Upper lobe of right lung (tissue), 1 donor: Measurements from ENCODE around the gene ETV7. TPM values are rescaled to one million over a fixed set of nuclear protein-coding genes. Genes with fewer than 3 reads are reported as not detected.

Source experiments
- ATAC-seq: fragments of 200-7000 bp; cut with Tn5 transposase; one replicate; pipeline ENCODE4 v1.9.1; 2020; ENCODE audit warnings: mild to moderate bottlenecking, moderate library complexity
- DNase-seq: peaks from one replicate; pipeline ENCODE4 v3.0.0-alpha.2; 2020
- H3K27ac ChIP-seq: fragments of 200-600 bp; one replicate; pipeline ENCODE4 v1.8.0; 2022
- H3K27me3 ChIP-seq: fragments of 200-600 bp; one replicate; pipeline ENCODE4 v1.8.0; 2022; ENCODE audit warnings: mild to moderate bottlenecking
- H3K36me3 ChIP-seq: fragments of 200-600 bp; one replicate; pipeline ENCODE4 v1.8.0; 2022
- H3K4me1 ChIP-seq: fragments of 200-600 bp; one replicate; pipeline ENCODE4 v1.8.0; 2022
- H3K4me3 ChIP-seq: fragments of 200-600 bp; one replicate; pipeline ENCODE4 v1.8.0; 2022; ENCODE audit warnings: mild to moderate bottlenecking
- H3K9me3 ChIP-seq: fragments of 200-600 bp; one replicate; pipeline ENCODE4 v1.8.0; 2022
- CTCF ChIP-seq: fragments of 200-600 bp; IDR thresholded peaks from one replicate; pipeline ENCODE4 v1.8.0; 2022; ENCODE audit warnings: antibody characterized with exemption
- intact Hi-C: fragments of 100-400 bp; cut with DNase I; formaldehyde crosslinking; loops from one replicate; pipeline ENCODE4 v1.11.0; 2022
- total RNA-seq: library from RNA; stranded (reverse); fragmentation: NEBNext Ultra II Directional; extraction: Animal tissue kit (Norgen Biotek cat#: 25700); gene quantifications from one replicate; pipeline ENCODE4 v1.2.1, GENCODE V29; 2021
- donor health status: DM: no; HTN: yes; CAD: no; lungs with severe emphysema.

Gene ETV7
- total RNA-seq, 1 donor from 2014 or later, result 6.3 TPM

DNA sequence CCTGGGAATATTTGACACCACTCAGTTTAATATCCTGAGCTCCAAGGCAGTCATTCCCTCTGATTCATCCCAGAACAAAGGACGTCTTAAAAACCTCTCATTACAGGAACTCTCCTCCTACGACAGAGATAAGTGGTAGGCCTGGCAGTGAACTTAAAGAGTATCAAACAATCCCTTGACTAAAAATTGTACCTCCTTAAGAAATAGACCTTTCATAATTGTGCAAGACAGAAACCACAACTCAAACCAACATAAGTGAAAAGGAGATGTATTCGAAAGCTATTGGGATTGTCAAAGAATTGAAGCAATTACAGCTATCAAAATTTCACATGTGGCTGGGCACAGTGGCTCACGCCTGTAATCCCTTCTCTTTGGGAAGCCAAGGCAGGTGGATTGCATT lies 31.6 kb downstream of the ETV7 start:
- no peak for DNase-seq
- Histone ChIP-seq H3K27me3 (no peaks in the 10 kb centered on the region), H3K9me3 (no peaks in the 10 kb centered on the region), H3K27ac (no peak overlapping the region), H3K36me3 (no peaks in the 10 kb centered on the region), H3K4me3 (no peak overlapping the region), H3K4me1 (peaks cover 7% of the 10 kb centered on the region)
- TF ChIP-seq CTCF, result no peak
- no peak for ATAC-seq
- intact Hi-C loops, result no loop called here

DNA sequence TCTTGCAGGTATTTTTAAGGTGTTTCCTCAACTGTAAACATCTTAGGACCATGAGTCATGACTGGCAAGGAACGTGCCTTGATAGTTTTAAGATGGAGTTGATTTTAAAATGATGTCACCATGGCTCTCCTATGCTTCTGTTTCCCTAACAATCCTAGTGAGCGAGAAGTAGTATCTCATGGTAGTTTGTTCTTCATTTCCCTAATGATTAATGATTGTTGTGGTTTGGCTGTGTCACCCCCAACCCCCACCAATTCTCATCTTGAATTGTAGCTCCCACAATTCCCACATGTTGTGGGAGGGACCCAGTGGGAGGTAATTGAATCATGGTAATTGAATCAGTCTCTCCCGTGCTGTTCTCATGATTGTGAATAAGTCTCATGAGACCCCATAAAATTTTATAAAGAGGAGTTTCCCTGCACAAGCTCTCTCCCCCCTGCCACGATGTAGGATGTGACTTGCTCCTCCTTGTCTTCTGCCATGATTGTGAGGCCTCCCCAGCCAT lies 34.0 kb downstream of the ETV7 start:
- ATAC-seq (no peak), DNase-seq (no peak)
- H3K4me1 ChIP-seq, result peaks cover 3% of the 10 kb centered on the region
- no peak overlapping the region for H3K4me3 ChIP-seq
- no peaks in the 10 kb centered on the region for H3K27me3 ChIP-seq
- no peak for TF ChIP-seq CTCF
- no peaks in the 10 kb centered on the region for H3K36me3 ChIP-seq
- intact Hi-C loops, result no loop called here
- H3K9me3 ChIP-seq, result no peaks in the 10 kb centered on the region
- H3K27ac ChIP-seq, result no peak overlapping the region

- Histone ChIP-seq H3K27ac (no peak overlapping the region), H3K4me3 (no peak overlapping the region)
- intact Hi-C loops, result no loop called here
Observed at GRCh38 chr6:36352477-36353157, 34.9 kb downstream of the ETV7 start.

DNA sequence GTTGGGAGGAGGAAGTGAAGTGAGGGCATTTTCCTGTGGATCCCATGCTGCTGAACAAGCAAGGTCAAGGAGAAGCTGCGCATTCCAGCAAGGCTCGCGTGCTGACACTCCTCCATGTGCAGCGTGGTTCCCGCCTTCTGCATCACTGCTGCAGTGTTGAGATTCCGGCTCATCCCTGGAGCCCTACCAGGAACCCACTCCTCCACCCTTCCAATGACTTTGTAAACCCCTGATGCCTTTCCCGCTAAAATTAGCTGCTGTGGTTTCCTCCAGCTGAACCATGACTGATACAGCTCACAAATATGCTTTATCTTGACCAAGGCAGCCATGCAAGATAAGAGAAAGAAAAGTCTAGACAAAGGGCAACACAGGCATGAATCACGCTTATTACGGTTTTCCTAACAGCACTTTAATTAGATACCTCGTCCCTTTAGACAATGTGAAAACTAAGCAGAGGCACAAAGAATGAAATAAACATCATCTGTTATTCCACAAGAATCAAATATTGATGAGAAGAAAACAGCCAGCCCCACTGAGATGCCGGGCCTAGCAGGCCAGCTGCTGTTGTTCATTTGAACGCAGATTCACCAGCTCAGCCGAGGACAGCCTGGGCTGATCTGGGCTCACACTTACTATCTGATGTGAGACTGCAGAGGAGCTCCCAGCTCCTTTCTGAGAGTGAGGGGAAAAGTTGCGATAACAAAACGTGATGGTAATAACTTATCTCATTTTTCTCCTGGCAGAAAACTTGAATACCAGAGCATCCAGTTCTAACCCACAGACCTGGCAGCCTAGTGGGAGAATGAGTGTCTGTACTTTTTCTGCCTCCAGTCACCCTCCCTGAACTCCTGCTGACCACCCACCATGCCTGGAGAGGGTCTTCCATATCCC lies 36.5 kb downstream of the ETV7 start:
- DNase-seq (peak; percentile 65), ATAC-seq (peak; percentile 58)
- no peaks in the 10 kb centered on the region for H3K9me3 ChIP-seq
- peak overlapping the region; percentile 55 for H3K27ac ChIP-seq
- no peak for TF ChIP-seq CTCF
- intact Hi-C loops, result no loop called here
- no peaks in the 10 kb centered on the region for H3K27me3 ChIP-seq
- H3K4me1 ChIP-seq, result no peaks in the 10 kb centered on the region
- H3K36me3 ChIP-seq, result no peaks in the 10 kb centered on the region
- H3K4me3 ChIP-seq, result no peak overlapping the region

More at GRCh38 chr6:36352477-36353157, 34.9 kb downstream of the ETV7 start:
- Histone ChIP-seq H3K36me3 (no peaks in the 10 kb centered on the region), H3K4me1 (no peaks in the 10 kb centered on the region), H3K9me3 (no peaks in the 10 kb centered on the region), H3K27me3 (no peaks in the 10 kb centered on the region)
- no peak for TF ChIP-seq CTCF
- ATAC-seq (no peak), DNase-seq (no peak)

GRCh38 chr6:36350082-36350481 lies 37.4 kb downstream of the ETV7 start:
- Histone ChIP-seq H3K36me3 (no peaks in the 10 kb centered on the region), H3K4me1 (no peaks in the 10 kb centered on the region), H3K27me3 (no peaks in the 10 kb centered on the region), H3K9me3 (no peaks in the 10 kb centered on the region), H3K4me3 (no peak overlapping the region), H3K27ac (peak overlapping the region; percentile 55)
- intact Hi-C loops, result no loop called here
- ATAC-seq (no peak), DNase-seq (peak; percentile 7)
- TF ChIP-seq CTCF, result no peak
